Measurements from ENCODE around the gene COL4A5.

GRCh38 chrX:108396986-108397385, 42.7 kb upstream of the COL4A5 start:
- TF ChIP-seq CTCF (CRISPR knock-in tag; IDR thresholded peaks at IDR 0.05) (no peak), FOXM1 (CRISPR knock-in tag; IDR thresholded peaks at IDR 0.05) (no peak), ZSCAN21 (CRISPR knock-in tag; IDR thresholded peaks at IDR 0.05; ENCODE audit: borderline replicate concordance) (no peak), CEBPG (CRISPR knock-in tag; IDR thresholded peaks at IDR 0.05) (no peak), ZNF446 (CRISPR knock-in tag; IDR thresholded peaks at IDR 0.05) (no peak), BRD4 (CRISPR knock-in tag; IDR thresholded peaks at IDR 0.05) (no peak), MAZ (IDR thresholded peaks at IDR 0.05; ENCODE audit: borderline replicate concordance, low read depth, low read length) (no peak), MAZ (CRISPR knock-in tag; IDR thresholded peaks at IDR 0.05; ENCODE audit: low read depth) (no peak), ZNF766 (CRISPR knock-in tag; IDR thresholded peaks at IDR 0.05; ENCODE audit: borderline replicate concordance) (no peak), MXI1 (IDR thresholded peaks at IDR 0.05; ENCODE audit: borderline replicate concordance, low read depth, low read length) (no peak)
- TF ChIP-seq, protein P1, sequence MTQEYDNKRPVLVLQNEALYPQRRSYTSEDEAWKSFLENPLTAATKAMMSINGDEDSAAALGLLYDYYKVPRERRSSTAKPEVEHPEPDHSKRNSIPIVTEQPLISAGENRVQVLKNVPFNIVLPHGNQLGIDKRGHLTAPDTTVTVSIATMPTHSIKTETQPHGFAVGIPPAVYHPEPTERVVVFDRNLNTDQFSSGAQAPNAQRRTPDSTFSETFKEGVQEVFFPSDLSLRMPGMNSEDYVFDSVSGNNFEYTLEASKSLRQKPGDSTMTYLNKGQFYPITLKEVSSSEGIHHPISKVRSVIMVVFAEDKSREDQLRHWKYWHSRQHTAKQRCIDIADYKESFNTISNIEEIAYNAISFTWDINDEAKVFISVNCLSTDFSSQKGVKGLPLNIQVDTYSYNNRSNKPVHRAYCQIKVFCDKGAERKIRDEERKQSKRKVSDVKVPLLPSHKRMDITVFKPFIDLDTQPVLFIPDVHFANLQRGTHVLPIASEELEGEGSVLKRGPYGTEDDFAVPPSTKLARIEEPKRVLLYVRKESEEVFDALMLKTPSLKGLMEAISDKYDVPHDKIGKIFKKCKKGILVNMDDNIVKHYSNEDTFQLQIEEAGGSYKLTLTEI (CRISPR knock-in tag; conservative IDR thresholded peaks at IDR 0.05), result no peak

Measured in HepG2 (cell line).